Measurements from ENCODE around the gene BRD8.

DNA sequence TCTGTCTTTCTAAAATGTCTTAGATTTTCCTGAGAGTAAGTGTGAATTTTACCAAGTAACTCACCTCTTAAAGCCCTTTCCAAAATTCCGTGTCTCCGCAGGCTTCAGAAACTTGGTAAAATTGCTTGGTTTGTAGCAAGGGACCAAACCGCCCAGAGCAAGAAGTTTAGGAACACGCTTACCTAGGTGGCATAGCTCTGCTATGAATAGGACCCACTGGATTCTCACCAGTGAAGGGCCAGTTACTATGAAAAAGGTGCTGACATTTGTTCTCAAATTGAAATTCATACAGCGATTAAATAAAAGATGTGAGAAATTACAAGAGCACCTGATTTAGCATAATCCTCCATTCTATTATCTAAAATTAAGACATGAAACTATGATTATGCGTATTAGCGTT lies 45.9 kb downstream of the BRD8 start:
- TF ChIP-seq CTCF (IDR thresholded peaks at IDR 0.05 in 2 of 3, conservative IDR thresholded peaks at IDR 0.05 in 1 of 3; ENCODE audit: insufficient read depth in 2 of 3, low read depth in 1 of 3, low read length in 3 of 3) (no peak), DMBX1 (CRISPR knock-in tag; IDR thresholded peaks at IDR 0.05; ENCODE audit: borderline replicate concordance) (no peak), EP300 (IDR thresholded peaks at IDR 0.05; ENCODE audit: low read length) (no peak), MED1 (CRISPR knock-in tag; IDR thresholded peaks at IDR 0.05; ENCODE audit: borderline replicate concordance) (no peak), BCL6 (CRISPR knock-in tag; IDR thresholded peaks at IDR 0.05) (no peak), MXI1 (IDR thresholded peaks at IDR 0.05; ENCODE audit: low read depth, low read length) (no peak), ATF7 (IDR thresholded peaks at IDR 0.05) (no peak), COPS2 (conservative IDR thresholded peaks at IDR 0.05) (no peak), POLR2A (conservative IDR thresholded peaks at IDR 0.05) (no peak)
- TF ChIP-seq, protein P1, sequence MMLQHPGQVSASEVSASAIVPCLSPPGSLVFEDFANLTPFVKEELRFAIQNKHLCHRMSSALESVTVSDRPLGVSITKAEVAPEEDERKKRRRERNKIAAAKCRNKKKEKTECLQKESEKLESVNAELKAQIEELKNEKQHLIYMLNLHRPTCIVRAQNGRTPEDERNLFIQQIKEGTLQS (IDR thresholded peaks at IDR 0.05) = no peak
- TF ChIP-seq, protein P1 (CRISPR knock-in tag; conservative IDR thresholded peaks at IDR 0.05) = no peak

All from K562 (cell line).